SKM-1 (cell line): ENCODE data around the gene LRRC7.

ENCODE experiments used
- DNase-seq: peaks from one replicate; lab custom pipeline; 2025; ENCODE audit not compliant: unreplicated experiment; lab: John Stamatoyannopoulos, UW

LRRC7 gene

GRCh38 chr1:70083519-70083918, 515.8 kb downstream of the LRRC7 start:
- peak; percentile 74 for DNase-seq

GRCh38 chr1:70084314-70084915, 516.7 kb downstream of the LRRC7 start:
- DNase-seq, result no peak

GRCh38 chr1:70085521-70085920, 517.8 kb downstream of the LRRC7 start:
- no peak for DNase-seq

DNA sequence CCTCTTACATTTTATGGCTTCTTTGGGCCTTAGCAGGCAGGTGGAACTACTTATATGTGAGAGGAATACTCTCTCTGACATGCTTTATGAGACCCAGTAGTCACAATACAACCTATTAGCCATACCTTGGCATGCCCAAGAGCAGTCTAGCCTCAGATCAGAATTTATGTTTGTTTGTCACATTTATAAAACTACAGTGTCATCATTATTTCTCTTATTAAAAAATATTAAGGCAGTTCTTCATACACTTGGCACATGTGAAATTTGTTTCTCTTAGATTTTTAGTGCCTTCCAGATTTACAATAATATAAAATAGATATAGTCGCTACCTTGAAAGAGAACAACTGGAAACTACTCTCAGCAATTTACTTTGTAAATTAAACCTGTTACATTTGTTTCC, 519.2 kb downstream of the LRRC7 start:
- no peak for DNase-seq

GRCh38 chr1:70090141-70090540, 522.4 kb downstream of the LRRC7 start:
- no peak for DNase-seq

- no peak for DNase-seq
Observed at GRCh38 chr1:70090875-70091274, 523.2 kb downstream of the LRRC7 start.

GRCh38 chr1:70091811-70092210, 524.1 kb downstream of the LRRC7 start:
- DNase-seq, result no peak

GRCh38 chr1:70092526-70092925, 524.8 kb downstream of the LRRC7 start:
- DNase-seq, result no peak

- DNase-seq, result no peak
Observed at GRCh38 chr1:70093250-70093975, 525.7 kb downstream of the LRRC7 start.

GRCh38 chr1:70101231-70101630, 533.5 kb downstream of the LRRC7 start:
- no peak for DNase-seq

DNA sequence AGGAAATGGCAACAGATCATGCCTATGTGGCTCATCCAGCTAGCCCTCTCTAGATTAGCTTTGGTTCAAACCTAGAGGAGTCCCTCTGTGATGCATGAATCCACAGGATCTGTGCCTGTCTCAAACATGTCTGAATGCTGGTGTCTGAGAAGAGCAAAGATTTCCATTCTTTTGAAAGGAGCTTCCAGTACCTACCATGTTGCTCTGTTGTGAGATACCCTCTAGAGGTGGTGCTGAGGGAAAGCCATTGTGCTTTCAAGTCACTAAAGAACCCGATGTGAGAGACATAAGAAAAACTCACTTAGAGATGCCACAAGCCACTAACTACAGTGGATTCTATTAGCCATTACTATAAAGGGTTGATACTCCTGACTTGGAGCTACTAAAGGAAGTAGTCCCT, 534.1 kb downstream of the LRRC7 start:
- DNase-seq, result no peak

DNA sequence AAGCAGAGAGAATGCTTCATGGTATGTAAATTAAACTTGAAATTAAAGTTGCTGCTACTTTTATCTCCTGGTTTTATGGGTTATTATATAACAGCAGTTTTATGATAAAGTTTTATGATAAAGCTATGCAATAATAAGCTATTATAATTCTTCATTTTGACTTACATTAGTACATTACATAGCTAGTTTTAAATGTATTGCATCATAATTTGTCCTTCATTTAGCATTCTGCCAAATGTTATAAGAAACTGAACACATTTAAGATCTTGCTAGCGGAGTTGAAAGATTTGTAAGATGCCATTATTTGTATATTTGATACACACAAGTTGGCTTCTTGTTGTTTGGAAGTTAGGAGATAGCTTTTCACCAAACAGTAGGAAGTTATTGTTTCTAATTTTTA, 536.0 kb downstream of the LRRC7 start:
- no peak for DNase-seq

DNA sequence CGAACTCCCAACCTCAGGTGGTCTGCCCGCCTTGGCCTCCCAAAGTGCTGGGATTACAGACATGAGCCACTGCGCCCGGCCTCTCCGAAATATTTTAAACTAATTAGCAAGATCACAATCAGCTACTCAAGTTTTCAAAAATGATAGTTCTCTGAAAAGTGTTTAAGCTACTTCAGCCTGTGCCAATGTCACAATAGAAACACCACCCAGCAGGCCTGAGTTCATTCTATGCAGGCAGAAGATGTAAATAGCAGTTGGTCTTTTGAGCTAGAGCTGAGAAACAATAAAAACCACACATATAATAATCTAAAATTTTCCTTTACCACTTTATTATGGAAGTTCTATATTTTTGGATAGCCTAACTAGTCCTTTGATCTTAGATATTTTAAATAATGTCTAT, 541.5 kb downstream of the LRRC7 start:
- DNase-seq, result no peak

DNA sequence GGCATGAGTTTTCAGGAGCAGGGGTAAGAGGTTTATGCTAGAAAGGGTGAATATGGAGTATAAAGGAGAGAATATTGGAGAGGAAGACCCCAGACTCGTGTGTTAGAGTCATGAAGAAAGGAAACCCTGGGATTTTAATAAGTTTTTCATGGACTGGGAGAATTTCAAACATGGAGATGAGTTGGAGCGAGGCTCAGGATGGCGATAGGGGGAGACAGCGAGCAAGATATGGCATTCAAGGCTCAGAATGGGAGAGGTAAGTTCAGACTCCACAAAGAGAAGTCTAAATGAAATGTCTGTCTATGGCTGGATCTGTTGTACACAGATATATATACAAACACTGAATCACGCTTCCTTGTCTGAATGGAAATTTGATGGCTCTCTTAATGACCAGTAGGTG, 545.1 kb downstream of the LRRC7 start:
- DNase-seq, result no peak

GRCh38 chr1:70115315-70115714, 547.6 kb downstream of the LRRC7 start:
- no peak for DNase-seq

GRCh38 chr1:70117046-70117445, 549.3 kb downstream of the LRRC7 start:
- DNase-seq, result no peak

DNA sequence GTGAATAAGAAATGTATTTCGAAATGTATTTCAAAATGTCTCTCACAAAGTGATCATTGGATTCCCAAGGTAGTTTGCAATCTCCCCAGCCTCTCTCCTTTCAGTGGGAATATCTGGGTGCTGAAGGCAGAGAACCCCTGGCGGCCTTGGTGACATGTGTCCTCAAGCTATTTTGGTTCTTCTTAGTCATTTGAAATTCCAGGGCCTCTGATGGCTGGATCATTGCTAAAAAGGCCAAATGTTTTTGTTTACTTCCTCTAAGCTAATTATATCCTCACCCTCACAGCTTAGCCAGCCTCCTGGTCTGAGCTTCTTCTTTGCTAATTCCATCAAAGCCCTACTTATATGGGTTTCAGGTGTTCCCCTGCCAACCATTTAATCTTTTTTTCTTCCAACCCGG, 566.4 kb downstream of the LRRC7 start:
- DNase-seq, result no peak

DNA sequence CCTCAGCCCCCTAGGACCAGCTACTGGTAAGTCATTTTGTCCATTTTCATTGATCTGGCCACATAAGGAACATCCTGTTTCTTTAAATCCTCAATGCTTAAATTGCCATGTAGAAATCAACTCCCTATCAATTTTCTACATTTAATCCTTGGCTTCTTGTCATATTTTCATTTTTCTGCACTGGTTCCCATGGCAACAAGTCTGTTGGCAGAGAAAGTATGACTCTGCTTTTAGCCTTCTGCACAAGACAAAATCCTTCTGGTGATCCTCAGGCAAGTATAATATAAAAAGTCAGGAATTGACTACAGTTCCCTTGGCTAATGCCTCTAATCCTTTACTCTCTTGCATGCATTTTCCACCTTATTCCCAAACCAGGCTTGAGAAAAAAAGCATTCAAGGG, 572.6 kb downstream of the LRRC7 start:
- no peak for DNase-seq

DNA sequence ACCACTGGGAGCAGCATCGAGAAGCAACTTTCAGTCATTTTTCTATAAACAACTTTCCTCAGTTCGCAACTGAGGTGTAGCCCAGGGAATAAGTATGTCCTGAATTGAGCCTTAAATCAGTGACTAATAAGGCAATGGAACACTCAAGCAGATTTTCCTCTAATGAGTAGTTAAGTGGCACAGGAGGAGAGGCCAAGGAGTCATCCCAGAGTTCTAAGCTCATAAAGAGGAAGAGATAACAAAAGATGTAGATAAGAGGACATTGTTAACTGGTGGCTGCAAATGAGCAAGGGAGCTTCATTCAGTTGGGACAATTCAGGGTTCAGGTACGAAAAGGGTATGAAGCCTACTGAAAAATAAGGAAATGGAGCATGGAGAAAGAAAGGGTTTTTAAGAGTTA, 573.2 kb downstream of the LRRC7 start:
- no peak for DNase-seq

- no peak for DNase-seq
Observed at GRCh38 chr1:70142075-70142474, 574.4 kb downstream of the LRRC7 start.

- DNase-seq, result no peak
Observed at GRCh38 chr1:70143048-70143659, 575.4 kb downstream of the LRRC7 start.

- no peak for DNase-seq
Observed at GRCh38 chr1:70146488-70146887, 578.8 kb downstream of the LRRC7 start.

GRCh38 chr1:70150444-70150843, 582.7 kb downstream of the LRRC7 start:
- DNase-seq, result no peak
